NOMO-1 treated with dmso at 0.1 percent for 144 hours (cell line): ENCODE data around the gene ACSS2.
"Not testable (repeated sequence)": the region's sequence is repeated elsewhere in the genome, so short reads cannot be mapped to it uniquely, and the experiment has no call there.

ENCODE experiments used
- DNase-seq: peaks from one replicate; lab custom pipeline; 2025; ENCODE audit not compliant: unreplicated experiment; lab: John Stamatoyannopoulos, UW

The ACSS2 gene

GRCh38 chr20:34874094-34874654, 2.2 kb upstream of the ACSS2 start:
- peak; percentile 82 for DNase-seq

- peak; percentile 99 for DNase-seq
These were observed 588 bp upstream of the ACSS2 start for GRCh38 chr20:34875642-34876405.

- DNase-seq: no peak
These were observed 3.9 kb downstream of the ACSS2 start for GRCh38 chr20:34880215-34880850.

- not testable (repeated sequence) for DNase-seq
These were observed 4.6 kb downstream of the ACSS2 start for GRCh38 chr20:34880971-34881370.

GRCh38 chr20:34881689-34882088, 5.3 kb downstream of the ACSS2 start:
- DNase-seq: no peak

GRCh38 chr20:34883087-34883688, 6.8 kb downstream of the ACSS2 start:
- DNase-seq: no peak

GRCh38 chr20:34883809-34884208, 7.4 kb downstream of the ACSS2 start:
- DNase-seq: no peak

- DNase-seq: no peak
These were observed 7.8 kb downstream of the ACSS2 start for GRCh38 chr20:34884260-34884659.

GRCh38 chr20:34886122-34886521, 9.7 kb downstream of the ACSS2 start:
- DNase-seq: no peak

- no peak for DNase-seq
These were observed 10.6 kb downstream of the ACSS2 start for GRCh38 chr20:34887023-34887422.

GRCh38 chr20:34888468-34888867, 12.1 kb downstream of the ACSS2 start:
- no peak for DNase-seq

GRCh38 chr20:34891166-34892062, 15.0 kb downstream of the ACSS2 start:
- DNase-seq: peak; percentile 80

GRCh38 chr20:34892671-34893070, 16.3 kb downstream of the ACSS2 start:
- DNase-seq: no peak

- DNase-seq: no peak
These were observed 18.3 kb downstream of the ACSS2 start for GRCh38 chr20:34894723-34895122.

GRCh38 chr20:34895465-34895864, 19.1 kb downstream of the ACSS2 start:
- DNase-seq: no peak

- DNase-seq: no peak
These were observed 19.7 kb downstream of the ACSS2 start for GRCh38 chr20:34896086-34896621.

- not testable (repeated sequence) for DNase-seq
These were observed 21.7 kb downstream of the ACSS2 start for GRCh38 chr20:34898129-34898528.

GRCh38 chr20:34898731-34899130, 22.3 kb downstream of the ACSS2 start:
- DNase-seq: not testable (repeated sequence)

- DNase-seq: no peak
These were observed 27.8 kb downstream of the ACSS2 start for GRCh38 chr20:34904202-34904621.

GRCh38 chr20:34907616-34908469, 31.4 kb downstream of the ACSS2 start:
- DNase-seq: no peak
